Ectodermal cell (in vitro differentiated cells): Measurements from ENCODE around the gene DAP.
A peak's percentile ranks its signal among the peaks of the same experiment; 100 is the strongest.

Source experiments
- H3K27ac ChIP-seq: 2 replicates; pipeline ENCODE4 v1.7.0; 2013; ENCODE audit warnings: mild to moderate bottlenecking, low read depth, low read length; ENCODE audit not compliant: insufficient read depth, poor library complexity, severe bottlenecking
- H3K27me3 ChIP-seq: 2 replicates; pipeline ENCODE4 v1.7.0; 2013; ENCODE audit warnings: mild to moderate bottlenecking, low read length; ENCODE audit not compliant: insufficient read depth, control insufficient read depth, poor library complexity, severe bottlenecking
- H3K36me3 ChIP-seq: one replicate; pipeline ENCODE4 v1.7.0; 2013; ENCODE audit warnings: low read length; ENCODE audit not compliant: control insufficient read depth, insufficient read depth
- H3K4me1 ChIP-seq: one replicate; pipeline ENCODE4 v1.7.0; 2013; ENCODE audit warnings: low read length; ENCODE audit not compliant: control insufficient read depth, insufficient read depth
- H3K4me3 ChIP-seq: 2 replicates; pipeline ENCODE4 v1.7.0; 2013; ENCODE audit warnings: low read depth, low read length, control low read depth; ENCODE audit not compliant: insufficient read depth
- H3K9me3 ChIP-seq: 2 replicates; pipeline ENCODE4 v1.7.0; 2013; ENCODE audit warnings: mild to moderate bottlenecking, low read length, moderate library complexity; ENCODE audit not compliant: control insufficient read depth
- WGBS, 2 experiments: methylation state at CpG; one replicate each; pipeline ENCODE4 v1.1.7; 2013; ENCODE audit warnings: missing lambda C conversion rate in 2 of 2; 5-methylcytosine and 5-hydroxymethylcytosine counted together

DAP gene

DNA sequence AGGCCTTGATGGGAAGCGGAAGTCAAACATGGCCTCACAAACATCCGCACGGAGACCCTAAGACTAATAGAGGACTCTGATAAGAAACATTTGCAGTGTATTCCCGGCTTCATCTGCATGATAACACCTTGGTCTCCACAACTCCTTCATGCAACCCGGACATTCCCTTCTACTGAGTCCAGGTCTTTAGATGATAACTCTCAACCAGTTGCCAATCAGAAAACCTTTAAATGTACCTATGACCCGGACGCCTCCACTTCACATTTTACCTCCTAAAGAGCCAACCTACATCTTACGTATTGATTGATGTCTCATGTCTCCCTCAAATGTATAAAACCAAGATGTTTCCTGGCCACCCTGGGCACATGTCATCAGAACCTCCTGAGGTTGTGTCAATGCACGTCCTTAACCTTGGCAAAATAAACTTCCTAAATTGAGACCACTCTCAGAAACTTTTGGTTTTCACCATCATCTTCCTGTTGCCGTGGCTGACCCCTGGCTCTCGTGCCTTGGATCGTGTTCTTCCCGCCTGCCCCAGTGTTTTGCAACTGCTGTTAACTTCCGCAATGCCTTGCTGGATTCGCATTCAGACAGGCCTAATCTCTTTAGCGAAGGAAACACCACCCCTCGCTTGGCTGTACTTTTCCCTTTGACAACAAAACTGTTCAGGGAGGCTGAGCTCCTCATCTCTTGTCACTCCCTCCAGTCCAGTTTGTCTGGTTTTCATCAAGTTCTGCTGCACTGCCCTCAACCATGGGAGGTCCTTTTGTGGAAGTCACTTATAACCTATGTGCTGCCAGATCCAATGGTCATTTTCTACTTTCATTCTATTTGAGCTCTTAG is 1.1 kb upstream of the DAP start:
- no peaks in the 10 kb centered on the region for H3K36me3 ChIP-seq
- peak overlapping the region; percentile 52 for H3K4me3 ChIP-seq
- WGBS, 2 experiments = 78 to 79% methylated on average over 17 of the region's 17 CpGs
- peaks cover 13% of the 10 kb centered on the region for H3K27me3 ChIP-seq
- no peak overlapping the region for H3K27ac ChIP-seq
- no peaks in the 10 kb centered on the region for H3K9me3 ChIP-seq
- H3K4me1 ChIP-seq = no peaks in the 10 kb centered on the region

DNA sequence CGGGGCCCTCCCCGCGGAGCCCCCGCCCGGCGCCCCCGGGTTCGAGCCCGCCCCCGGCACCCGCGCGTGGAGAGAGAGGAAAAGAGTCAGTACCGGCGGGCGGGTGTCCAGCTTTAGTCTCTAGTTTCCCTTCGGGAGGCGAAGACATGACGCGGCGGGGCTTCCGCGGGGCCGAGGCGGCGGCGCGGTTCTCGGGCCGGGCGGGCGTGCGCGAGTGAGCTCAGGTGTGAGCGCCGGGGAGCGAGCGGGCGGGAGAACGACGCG is 181 bp downstream of the DAP start:
- Histone ChIP-seq H3K9me3 (no peaks in the 10 kb centered on the region), H3K27me3 (peaks cover 13% of the 10 kb centered on the region), H3K36me3 (no peaks in the 10 kb centered on the region), H3K4me1 (no peaks in the 10 kb centered on the region), H3K4me3 (peak overlapping the region; percentile 59), H3K27ac (no peak overlapping the region)
- 1% methylated on average over 42 of the region's 42 CpGs for WGBS, 2 experiments

- Histone ChIP-seq H3K27me3 (peaks cover 13% of the 10 kb centered on the region), H3K4me3 (peak overlapping the region; percentile 59), H3K4me1 (no peaks in the 10 kb centered on the region), H3K36me3 (peaks cover under 1% of the 10 kb centered on the region), H3K27ac (no peak overlapping the region), H3K9me3 (no peaks in the 10 kb centered on the region)
- WGBS, 2 experiments = 9 to 11% methylated on average over 43 of the region's 43 CpGs
Measured at GRCh38 chr5:10760096-10760920, 726 bp downstream of the DAP start.

DNA sequence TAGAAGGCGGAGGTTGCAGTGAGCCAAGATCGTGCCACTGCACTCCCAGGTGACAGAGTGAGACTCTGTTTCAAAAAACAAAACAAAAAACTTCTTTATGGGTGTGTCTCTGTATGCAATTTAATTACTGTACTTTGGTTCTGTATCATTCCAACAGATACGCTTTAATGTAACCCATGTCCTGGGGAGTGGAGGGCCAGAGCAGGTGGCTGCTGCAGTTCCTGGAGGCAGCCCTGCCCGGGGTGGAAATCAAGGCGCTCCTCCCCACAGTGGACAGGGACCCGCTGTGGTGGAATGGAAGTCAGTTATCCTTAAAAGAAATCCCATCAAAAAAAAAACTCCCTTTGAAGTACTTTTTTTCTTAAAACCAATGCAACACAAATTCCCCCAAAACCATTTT is 1.9 kb downstream of the DAP start:
- WGBS, 2 experiments = 92 to 93% methylated on average over 6 of the region's 6 CpGs
- Histone ChIP-seq H3K4me1 (no peaks in the 10 kb centered on the region), H3K36me3 (peaks cover 3% of the 10 kb centered on the region), H3K27ac (no peak overlapping the region), H3K27me3 (peaks cover 13% of the 10 kb centered on the region), H3K9me3 (no peaks in the 10 kb centered on the region), H3K4me3 (no peak overlapping the region)

DNA sequence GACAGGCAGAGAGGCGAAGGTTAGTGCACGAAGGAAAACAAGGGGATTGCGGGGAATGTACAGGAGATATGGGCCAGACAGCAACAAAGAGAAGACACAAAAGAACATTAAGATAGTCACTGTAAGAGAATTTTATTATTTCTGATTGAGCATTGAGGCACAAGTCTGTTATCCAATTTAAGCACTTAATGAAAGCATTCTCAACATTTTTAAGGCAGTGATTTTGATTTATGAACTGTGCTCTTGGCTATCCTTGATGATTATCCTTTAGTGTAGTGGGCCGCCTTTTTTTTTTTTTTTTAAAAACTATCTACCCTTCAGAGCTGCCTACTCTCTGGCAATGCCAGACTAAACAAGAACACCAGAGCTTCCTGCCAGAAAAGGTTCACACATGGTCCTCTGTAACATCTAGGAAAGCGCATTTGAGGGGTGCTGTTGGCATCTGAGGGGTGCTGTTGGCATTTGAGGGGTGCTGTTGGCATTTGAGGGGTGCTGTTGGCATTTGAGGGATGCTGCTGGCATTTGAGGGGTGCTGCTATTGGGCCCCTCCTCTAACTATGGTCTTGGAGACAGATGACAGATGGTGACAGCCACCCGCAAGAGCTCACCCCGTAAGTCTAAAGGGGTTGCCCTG is 3.0 kb downstream of the DAP start:
- Histone ChIP-seq H3K36me3 (peaks cover 8% of the 10 kb centered on the region), H3K4me3 (no peak overlapping the region)

DNA sequence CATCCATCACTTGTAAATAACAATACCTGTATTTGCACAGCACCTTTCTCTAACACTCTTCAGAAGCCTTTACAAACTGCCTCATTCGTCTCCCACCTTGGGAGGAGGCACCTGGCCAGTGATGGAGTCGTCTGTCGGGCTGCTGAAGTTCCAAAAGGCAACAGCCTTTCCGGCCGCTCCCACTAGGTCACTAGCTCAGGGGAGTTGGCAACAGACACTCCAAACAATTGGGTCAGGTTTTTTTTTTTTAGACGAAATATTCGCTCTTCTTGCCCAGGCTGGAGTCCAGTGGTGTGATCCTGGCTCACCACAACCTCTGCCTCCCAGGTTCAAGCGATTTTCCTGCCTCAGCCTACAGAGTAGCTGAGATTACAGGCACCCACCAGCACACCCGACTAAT is 4.0 kb downstream of the DAP start:
- 83 to 85% methylated on average over 9 of the region's 9 CpGs for WGBS, 2 experiments
- Histone ChIP-seq H3K4me1 (no peaks in the 10 kb centered on the region), H3K36me3 (peaks cover 8% of the 10 kb centered on the region), H3K9me3 (no peaks in the 10 kb centered on the region), H3K4me3 (no peak overlapping the region), H3K27me3 (peaks cover 3% of the 10 kb centered on the region), H3K27ac (no peak overlapping the region)

More for the DNA sequence above, 3.0 kb downstream of the DAP start:
- Histone ChIP-seq H3K27me3 (peaks cover 12% of the 10 kb centered on the region), H3K27ac (no peak overlapping the region), H3K9me3 (no peaks in the 10 kb centered on the region), H3K4me1 (no peaks in the 10 kb centered on the region)
- WGBS, 2 experiments = 93 to 97% methylated on average over 7 of the region's 7 CpGs

DNA sequence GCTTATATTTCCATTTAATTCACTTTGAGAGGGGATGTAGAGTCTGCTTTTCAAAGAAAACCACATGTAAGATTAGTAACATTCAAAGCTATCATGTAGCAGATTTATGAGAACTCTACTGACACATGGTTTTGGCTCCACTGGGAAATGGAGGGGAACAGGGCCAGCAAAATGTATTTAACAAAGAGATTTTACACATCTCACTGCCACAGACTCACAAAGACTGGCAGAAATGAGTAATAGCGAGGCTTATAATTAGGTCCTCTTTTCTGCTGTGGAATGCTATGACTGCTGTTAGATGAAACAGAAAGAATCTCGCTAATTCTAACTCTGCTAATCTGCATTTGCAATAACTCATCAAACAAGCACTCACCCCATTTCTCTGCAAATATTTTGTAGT is 4.5 kb downstream of the DAP start:
- Histone ChIP-seq H3K9me3 (no peaks in the 10 kb centered on the region), H3K36me3 (peaks cover 8% of the 10 kb centered on the region), H3K27me3 (no peaks in the 10 kb centered on the region), H3K4me1 (no peaks in the 10 kb centered on the region), H3K4me3 (no peak overlapping the region), H3K27ac (no peak overlapping the region)
- WGBS, 2 experiments = 92 to 95% methylated on average over 2 of the region's 2 CpGs

DNA sequence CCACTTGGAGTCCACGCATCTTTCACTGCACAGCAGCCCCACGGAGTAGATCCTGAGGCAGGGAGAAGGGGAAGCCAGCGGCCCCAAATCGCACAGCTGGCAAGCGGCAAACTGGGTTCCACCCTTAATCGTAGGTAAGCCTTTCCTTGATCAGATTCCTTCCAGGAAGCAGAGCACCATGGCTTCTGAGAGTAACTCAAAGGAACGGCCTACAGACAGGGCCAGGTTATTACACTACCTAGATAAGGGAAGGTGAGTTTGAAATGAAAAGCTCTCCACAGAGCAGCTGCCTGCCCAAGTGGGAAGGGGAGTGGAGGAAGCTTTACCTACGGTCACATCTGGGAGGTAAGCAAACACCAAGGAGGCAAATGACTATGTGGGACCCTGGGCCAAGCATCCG is 7.9 kb downstream of the DAP start:
- Histone ChIP-seq H3K4me1 (no peaks in the 10 kb centered on the region), H3K36me3 (peaks cover 8% of the 10 kb centered on the region), H3K9me3 (no peaks in the 10 kb centered on the region), H3K27ac (no peak overlapping the region), H3K27me3 (no peaks in the 10 kb centered on the region), H3K4me3 (no peak overlapping the region)
- WGBS, 2 experiments = 94 to 96% methylated on average over 9 of the region's 9 CpGs

DNA sequence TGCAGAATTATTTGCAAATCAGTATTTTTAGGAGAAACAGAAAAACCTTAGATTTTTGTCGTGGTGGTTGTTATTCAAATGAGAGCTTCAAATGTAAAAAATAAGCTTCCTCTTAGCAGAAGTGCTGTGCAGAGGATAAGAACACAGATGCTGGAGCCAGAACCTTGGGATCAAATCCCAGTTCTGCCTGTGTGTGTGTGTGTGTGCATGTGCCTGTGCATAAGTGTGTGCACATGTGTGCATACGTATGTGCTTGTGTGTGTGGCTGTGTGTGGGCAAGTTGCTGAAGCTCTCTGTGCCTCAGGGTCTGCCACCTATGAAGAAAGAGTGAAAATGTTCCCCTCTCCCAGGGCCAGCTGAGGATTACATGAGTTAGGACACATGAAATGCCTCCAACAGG is 8.6 kb downstream of the DAP start:
- no peaks in the 10 kb centered on the region for H3K27me3 ChIP-seq
- WGBS, 2 experiments = 89 to 92% methylated on average over 2 of the region's 2 CpGs
- H3K36me3 ChIP-seq = peaks cover 11% of the 10 kb centered on the region
- no peak overlapping the region for H3K27ac ChIP-seq
- no peak overlapping the region for H3K4me3 ChIP-seq
- H3K9me3 ChIP-seq = no peaks in the 10 kb centered on the region
- H3K4me1 ChIP-seq = no peaks in the 10 kb centered on the region

DNA sequence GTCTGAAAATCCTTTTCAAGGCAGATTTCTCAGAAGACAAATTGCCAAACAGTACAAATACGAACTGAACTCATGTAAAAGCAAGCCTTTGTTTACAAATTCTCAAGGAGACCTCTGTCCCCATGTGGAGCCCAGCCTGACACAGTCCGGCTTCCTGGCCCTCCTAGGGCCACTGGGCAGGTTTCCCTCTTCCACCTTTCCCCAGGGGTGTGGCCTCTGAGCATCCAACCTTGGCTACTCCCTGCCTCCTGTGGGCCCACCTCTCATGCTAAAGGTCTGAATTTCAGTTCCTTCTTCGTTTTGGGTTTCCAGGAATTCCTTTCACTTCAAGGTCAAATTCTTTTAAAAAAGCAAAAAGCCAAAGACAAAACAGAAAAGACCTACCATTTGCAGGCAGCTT is 10.1 kb downstream of the DAP start:
- no peaks in the 10 kb centered on the region for H3K9me3 ChIP-seq
- H3K27me3 ChIP-seq = no peaks in the 10 kb centered on the region
- H3K36me3 ChIP-seq = peaks cover 20% of the 10 kb centered on the region
- H3K27ac ChIP-seq = no peak overlapping the region
- 87 to 88% methylated on average over 3 of the region's 3 CpGs for WGBS, 2 experiments
- no peak overlapping the region for H3K4me3 ChIP-seq
- no peaks in the 10 kb centered on the region for H3K4me1 ChIP-seq
